Upper lobe of left lung (tissue), 6 donors: ENCODE results near the gene CDT1. TPM values are rescaled to one million over a fixed set of nuclear protein-coding genes. Genes with fewer than 3 reads are reported as not detected.
A peak's percentile ranks its signal among the peaks of the same experiment; 100 is the strongest.

Experiments
- ATAC-seq, 2 donors: fragments of 200-7000 bp; cut with Tn5 transposase; one replicate each; pipeline ENCODE4 v1.9.1; 2022; ENCODE audit warnings: mild to moderate bottlenecking in 2 of 2, moderate library complexity in 2 of 2; ENCODE audit not compliant: low FRiP score in 2 of 2
- DNase-seq, 2 donors: peaks; one replicate each; pipeline ENCODE4 v3.0.0-alpha.2; 2019 to 2020
- H3K27ac ChIP-seq, 4 donors: fragments of 200-600 bp; sonication (generic); one replicate each; pipeline ENCODE4 v1.5.1; 2016 to 2019
- H3K27me3 ChIP-seq, 4 donors: fragments of 200-600 bp; sonication (generic); one replicate each; pipeline ENCODE4 v1.5.1; 2017 to 2019
- H3K36me3 ChIP-seq, 4 donors: fragments of 200-600 bp; sonication (generic); one replicate each; pipeline ENCODE4 v1.5.1; 2016 to 2019
- H3K4me1 ChIP-seq, 4 donors: fragments of 200-600 bp; sonication (generic); one replicate each; pipeline ENCODE4 v1.5.1; 2018 to 2019
- H3K4me3 ChIP-seq, 4 donors: fragments of 200-600 bp; sonication (generic); one replicate each; pipeline ENCODE4 v1.5.1; 2017 to 2019; ENCODE audit warnings: mild to moderate bottlenecking in 2 of 4, moderate library complexity in 1 of 4
- H3K9me3 ChIP-seq, 4 donors: fragments of 200-600 bp; sonication (generic); one replicate each; pipeline ENCODE4 v1.5.1; 2018 to 2019
- EP300 ChIP-seq, 4 donors: sonication (generic); formaldehyde crosslinking; IDR thresholded peaks; one replicate each; pipeline ENCODE4 v1.5.1; 2017; ENCODE audit warnings: antibody characterized with exemption in 4 of 4, control low read depth in 2 of 4
- POLR2A ChIP-seq, 4 donors: fragments of 450-650 bp; IDR thresholded peaks; one replicate each; pipeline ENCODE4 v1.5.1; 2016 to 2017; ENCODE audit warnings: antibody characterized with exemption in 4 of 4, mild to moderate bottlenecking in 2 of 4
- POLR2AphosphoS5 ChIP-seq, 2 donors: sonication (generic); formaldehyde crosslinking; IDR thresholded peaks; one replicate each; pipeline ENCODE4 v1.5.1; 2017; ENCODE audit warnings: antibody characterized with exemption in 2 of 2
- WGBS, 2 donors: methylation state at CpG; one replicate each; pipeline ENCODE4 v1.1.5; 2017 to 2018; 5-methylcytosine and 5-hydroxymethylcytosine counted together
- total RNA-seq, 6 donors: library from RNA; depleted of rRNA in 4 of 6; stranded (reverse); fragments of >200 nt in 4 of 6; gene quantifications; one replicate each; pipeline versions ENCODE4 v1.1.0 to v1.2.1, GENCODE V29; 2016 to 2021
- TF ChIP-seq, protein P1 (sequence below), 6 experiments: fragments of 450-650 bp in 4 of 6; fragments of 200-600 bp in 2 of 6; sonication (generic) in 2 of 6; IDR thresholded peaks; one replicate each; pipeline ENCODE4 v1.5.1; 2016 to 2019; ENCODE audit warnings: antibody characterized with exemption in 6 of 6
- donor health status: DM: no; HTN: no; CAD: no; lungs with moderate emphysema.
- donor health status: DM: no; HTN: yes; CAD: no; lungs with severe emphysema.

The CDT1 gene
- total RNA-seq, 6 donors from 2014 or later, result 2.3 to 4.7 (median 3.5) TPM; not detected in 1

GRCh38 chr16:88855736-88856121, 52.1 kb downstream of the CDT1 start:
- H3K4me3 ChIP-seq, result peak overlapping the region; percentile 70 to 100 (median 88)
- TF ChIP-seq EP300 (IDR thresholded peaks at IDR 0.05) (no peak), POLR2AphosphoS5 (IDR thresholded peaks at IDR 0.05) (no peak), POLR2A (IDR thresholded peaks at IDR 0.05) (no peak)
- TF ChIP-seq, protein P1, sequence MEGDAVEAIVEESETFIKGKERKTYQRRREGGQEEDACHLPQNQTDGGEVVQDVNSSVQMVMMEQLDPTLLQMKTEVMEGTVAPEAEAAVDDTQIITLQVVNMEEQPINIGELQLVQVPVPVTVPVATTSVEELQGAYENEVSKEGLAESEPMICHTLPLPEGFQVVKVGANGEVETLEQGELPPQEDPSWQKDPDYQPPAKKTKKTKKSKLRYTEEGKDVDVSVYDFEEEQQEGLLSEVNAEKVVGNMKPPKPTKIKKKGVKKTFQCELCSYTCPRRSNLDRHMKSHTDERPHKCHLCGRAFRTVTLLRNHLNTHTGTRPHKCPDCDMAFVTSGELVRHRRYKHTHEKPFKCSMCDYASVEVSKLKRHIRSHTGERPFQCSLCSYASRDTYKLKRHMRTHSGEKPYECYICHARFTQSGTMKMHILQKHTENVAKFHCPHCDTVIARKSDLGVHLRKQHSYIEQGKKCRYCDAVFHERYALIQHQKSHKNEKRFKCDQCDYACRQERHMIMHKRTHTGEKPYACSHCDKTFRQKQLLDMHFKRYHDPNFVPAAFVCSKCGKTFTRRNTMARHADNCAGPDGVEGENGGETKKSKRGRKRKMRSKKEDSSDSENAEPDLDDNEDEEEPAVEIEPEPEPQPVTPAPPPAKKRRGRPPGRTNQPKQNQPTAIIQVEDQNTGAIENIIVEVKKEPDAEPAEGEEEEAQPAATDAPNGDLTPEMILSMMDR (IDR thresholded peaks at IDR 0.05), result no peak

GRCh38 chr16:88856122-88856827, 52.7 kb downstream of the CDT1 start:
- peak in 1 of 2 donors; percentile 57 for ATAC-seq
- Histone ChIP-seq H3K36me3 (peaks cover 0 to 26% (median 20%) of the 10 kb centered on the region in 4 donors), H3K27ac (peak overlapping the region; percentile 65 to 91 (median 82)), H3K4me3 (peak overlapping the region; percentile 70 to 100 (median 88)), H3K4me1 (peaks cover 27 to 48% (median 39%) of the 10 kb centered on the region in 4 donors), H3K27me3 (no peaks in the 10 kb centered on the region), H3K9me3 (no peaks in the 10 kb centered on the region)
- 18 to 20% methylated on average over 13 to 30 of the region's 53 CpGs for WGBS, 2 donors
- peak in 1 of 2 donors; percentile 86 for DNase-seq
- TF ChIP-seq, protein P1 (IDR thresholded peaks at IDR 0.05), result no peak
- TF ChIP-seq EP300 (IDR thresholded peaks at IDR 0.05) (no peak), POLR2A (IDR thresholded peaks at IDR 0.05) (no peak), POLR2AphosphoS5 (IDR thresholded peaks at IDR 0.05) (no peak)

More at GRCh38 chr16:88855736-88856121, 52.1 kb downstream of the CDT1 start:
- WGBS, 2 donors, result 86 to 88% methylated on average over 5 to 12 of the region's 13 CpGs
- Histone ChIP-seq H3K4me1 (peaks cover 27 to 48% (median 39%) of the 10 kb centered on the region in 4 donors), H3K9me3 (no peaks in the 10 kb centered on the region), H3K27me3 (no peaks in the 10 kb centered on the region), H3K27ac (peak overlapping the region; percentile 65 to 91 (median 82)), H3K36me3 (peaks cover 0 to 22% (median 16%) of the 10 kb centered on the region in 4 donors)
- ATAC-seq, result no peak
- DNase-seq, result peak in 1 of 2 donors; percentile 66

GRCh38 chr16:88856828-88857727, 53.5 kb downstream of the CDT1 start, which contains the start of the genes GALNS and TRAPPC2L:
Gene GALNS, minus strand, starts transcription at chr16:88856947. Its CDS starts 70 bp downstream, at chr16:88856877.
Gene TRAPPC2L, plus strand, starts transcription at chr16:88857127. Its CDS starts 24 bp downstream, at chr16:88857151.
- TF ChIP-seq, protein P1 (IDR thresholded peaks at IDR 0.05), result peak in 1 of 6 experiments; percentile 19
- peak in 3 of 4 donors; percentile 63 to 92 (median 77) for TF ChIP-seq POLR2A (IDR thresholded peaks at IDR 0.05)
- TF ChIP-seq EP300 (IDR thresholded peaks at IDR 0.05), result peak in 1 of 4 donors; percentile 15
- peak; percentile 90 to 92 for TF ChIP-seq POLR2AphosphoS5 (IDR thresholded peaks at IDR 0.05)
- peak; percentile 97 to 98 for ATAC-seq
- Histone ChIP-seq H3K4me1 (peaks cover 27 to 48% (median 39%) of the 10 kb centered on the region in 4 donors), H3K36me3 (peaks cover 0 to 34% (median 26%) of the 10 kb centered on the region in 4 donors), H3K9me3 (no peaks in the 10 kb centered on the region), H3K4me3 (peak within 1 kb of the TSS; percentile 70 to 100 (median 88)), H3K27ac (peak within 1 kb of the TSS; percentile 65 to 91 (median 82)), H3K27me3 (no peaks in the 10 kb centered on the region)
- peak; percentile 99 to 100 for DNase-seq
- WGBS, 2 donors, result 0 to 2% methylated on average over 17 to 45 of the region's 87 CpGs

GRCh38 chr16:88857728-88858339, 54.2 kb downstream of the CDT1 start:
- 20 to 22% methylated on average over 10 to 11 of the region's 12 CpGs for WGBS, 2 donors
- H3K4me3 ChIP-seq, result peak overlapping the region; percentile 57 to 100 (median 88)
- H3K4me1 ChIP-seq, result peaks cover 27 to 48% (median 39%) of the 10 kb centered on the region in 4 donors
- peak overlapping the region; percentile 65 to 91 (median 82) for H3K27ac ChIP-seq
- no peaks in the 10 kb centered on the region for H3K9me3 ChIP-seq
- TF ChIP-seq EP300 (IDR thresholded peaks at IDR 0.05) (no peak), POLR2A (IDR thresholded peaks at IDR 0.05) (no peak), POLR2AphosphoS5 (IDR thresholded peaks at IDR 0.05) (no peak)
- TF ChIP-seq, protein P1 (IDR thresholded peaks at IDR 0.05), result peak; percentile 49 to 72 (median 58)
- DNase-seq (peak; percentile 82 to 83), ATAC-seq (peak; percentile 79 to 81)
- peaks cover under 1 to 42% (median 31%) of the 10 kb centered on the region in 4 donors for H3K36me3 ChIP-seq
- H3K27me3 ChIP-seq, result no peaks in the 10 kb centered on the region
